GM21723 (cell line): ENCODE data around the gene CUTC.
"Not testable (repeated sequence)": the region's sequence is repeated elsewhere in the genome, so short reads cannot be mapped to it uniquely, and the experiment has no call there.

Source experiments
- ATAC-seq: cut with Tn5 transposase; IDR thresholded peaks from one replicate; pipeline ENCODE4 v1.9.1; 2021; ENCODE audit warnings: mild to moderate bottlenecking, moderate library complexity; ENCODE audit not compliant: unreplicated experiment

Gene CUTC

GRCh38 chr10:99742254-99742653 lies 10.2 kb downstream of the CUTC start:
- no peak for ATAC-seq

- ATAC-seq: no peak
These were observed 10.7 kb downstream of the CUTC start for GRCh38 chr10:99742701-99743100.

- no peak for ATAC-seq
These were observed 11.8 kb downstream of the CUTC start for GRCh38 chr10:99743841-99744240.

GRCh38 chr10:99746166-99746565 lies 14.1 kb downstream of the CUTC start:
- ATAC-seq: not testable (repeated sequence)

GRCh38 chr10:99748823-99749451 lies 16.9 kb downstream of the CUTC start:
- no peak for ATAC-seq

GRCh38 chr10:99750641-99751040 lies 18.6 kb downstream of the CUTC start:
- ATAC-seq: no peak

- ATAC-seq: no peak
These were observed 22.6 kb downstream of the CUTC start for GRCh38 chr10:99754670-99755069.

GRCh38 chr10:99756159-99756558 lies 24.1 kb downstream of the CUTC start:
- ATAC-seq: no peak

- no peak for ATAC-seq
These were observed 26.3 kb downstream of the CUTC start for GRCh38 chr10:99758211-99758891.

GRCh38 chr10:99760321-99760720 lies 28.3 kb downstream of the CUTC start:
- ATAC-seq: no peak

GRCh38 chr10:99761365-99761764 lies 29.3 kb downstream of the CUTC start:
- ATAC-seq: no peak

GRCh38 chr10:99765672-99766301 lies 33.8 kb downstream of the CUTC start:
- peak; percentile 55 for ATAC-seq

GRCh38 chr10:99766302-99766681 lies 34.3 kb downstream of the CUTC start:
- ATAC-seq: peak; percentile 83

GRCh38 chr10:99767901-99768300 lies 35.9 kb downstream of the CUTC start:
- no peak for ATAC-seq

GRCh38 chr10:99768556-99768955 lies 36.5 kb downstream of the CUTC start:
- ATAC-seq: no peak

- no peak for ATAC-seq
These were observed 37.7 kb downstream of the CUTC start for GRCh38 chr10:99769706-99770105.

GRCh38 chr10:99770408-99771045 lies 38.5 kb downstream of the CUTC start:
- ATAC-seq: no peak

- no peak for ATAC-seq
These were observed 43.8 kb downstream of the CUTC start for GRCh38 chr10:99775850-99776249.

- no peak for ATAC-seq
These were observed 46.1 kb downstream of the CUTC start for GRCh38 chr10:99777918-99778714.

- ATAC-seq: no peak
These were observed 47.3 kb downstream of the CUTC start for GRCh38 chr10:99779335-99779734.
